Measurements from ENCODE around the gene EFEMP1.

EFEMP1 gene

GRCh38 chr2:55877087-55877436 is 46.5 kb downstream of the EFEMP1 start:
- Histone ChIP-seq H3K4me3 (no peak overlapping the region), H3K9ac (ENCODE audit: insufficient read length) (no peak overlapping the region), H3K27ac (no peak overlapping the region), H3K36me3 (ENCODE audit: insufficient read depth, low read length) (no peaks in the 10 kb centered on the region), H3K9me3 (ENCODE audit: low read depth, low read length) (no peaks in the 10 kb centered on the region)
- TF ChIP-seq POLR2AphosphoS5 (IDR thresholded peaks at IDR 0.05; ENCODE audit: borderline replicate concordance, low read depth, low read length) = no peak
- no peak for TF ChIP-seq EZH2 (IDR thresholded peaks at IDR 0.05)
- TF ChIP-seq FOXP2 (optimal IDR thresholded peaks at IDR 0.05; ENCODE audit: control extremely low read depth, extremely low read length, insufficient read depth) = no peak
- DNase-seq (ENCODE audit: low read depth, low spot score) = no peak

GRCh38 chr2:55876429-55877086 is 47.0 kb downstream of the EFEMP1 start:
- H3K9me3 ChIP-seq (ENCODE audit: low read depth, low read length) = no peaks in the 10 kb centered on the region
- H3K4me3 ChIP-seq = no peak overlapping the region
- no peak overlapping the region for H3K9ac ChIP-seq (ENCODE audit: insufficient read length)
- no peak for TF ChIP-seq FOXP2 (optimal IDR thresholded peaks at IDR 0.05; ENCODE audit: control extremely low read depth, extremely low read length, insufficient read depth)
- TF ChIP-seq POLR2AphosphoS5 (IDR thresholded peaks at IDR 0.05; ENCODE audit: borderline replicate concordance, low read depth, low read length) = no peak
- TF ChIP-seq EZH2 (IDR thresholded peaks at IDR 0.05) = no peak
- no peak overlapping the region for H3K27ac ChIP-seq
- DNase-seq (ENCODE audit: low read depth, low spot score) = no peak
- H3K36me3 ChIP-seq (ENCODE audit: insufficient read depth, low read length) = no peaks in the 10 kb centered on the region

- no peak for TF ChIP-seq POLR2AphosphoS5 (IDR thresholded peaks at IDR 0.05; ENCODE audit: borderline replicate concordance, low read depth, low read length)
- TF ChIP-seq FOXP2 (optimal IDR thresholded peaks at IDR 0.05; ENCODE audit: control extremely low read depth, extremely low read length, insufficient read depth) = no peak
- TF ChIP-seq EZH2 (IDR thresholded peaks at IDR 0.05) = no peak
- Histone ChIP-seq H3K36me3 (ENCODE audit: insufficient read depth, low read length) (no peaks in the 10 kb centered on the region), H3K9me3 (ENCODE audit: low read depth, low read length) (no peaks in the 10 kb centered on the region), H3K9ac (ENCODE audit: insufficient read length) (no peak overlapping the region), H3K4me3 (no peak overlapping the region), H3K27ac (no peak overlapping the region)
- DNase-seq (ENCODE audit: low read depth, low spot score) = no peak
Measured at GRCh38 chr2:55875434-55876135, 48.0 kb downstream of the EFEMP1 start.

DNA sequence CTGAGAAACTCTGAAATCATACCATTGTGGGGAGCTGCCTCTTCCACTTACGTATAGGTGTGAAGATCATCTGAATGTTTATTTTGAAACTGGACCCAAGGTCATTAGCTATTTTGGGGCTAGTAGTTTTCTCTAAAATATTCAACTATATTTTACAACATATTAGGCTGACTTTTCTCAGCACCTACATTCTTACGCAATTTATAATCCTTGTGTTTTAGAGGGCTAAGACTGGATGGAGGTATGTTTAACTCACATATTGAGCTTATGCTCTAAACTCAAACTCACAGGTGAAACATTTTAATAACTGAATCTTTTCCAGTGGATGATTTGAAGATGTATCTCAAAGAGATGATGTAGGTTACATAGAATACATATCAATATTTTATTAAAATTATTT is 49.2 kb downstream of the EFEMP1 start:
- TF ChIP-seq EZH2 (IDR thresholded peaks at IDR 0.05) (no peak), FOXP2 (optimal IDR thresholded peaks at IDR 0.05; ENCODE audit: control extremely low read depth, extremely low read length, insufficient read depth) (no peak), POLR2AphosphoS5 (IDR thresholded peaks at IDR 0.05; ENCODE audit: borderline replicate concordance, low read depth, low read length) (no peak)
- H3K27ac ChIP-seq = no peak overlapping the region
- H3K4me3 ChIP-seq = no peak overlapping the region
- no peak for DNase-seq (ENCODE audit: low read depth, low spot score)
- H3K36me3 ChIP-seq (ENCODE audit: insufficient read depth, low read length) = no peaks in the 10 kb centered on the region
- no peak overlapping the region for H3K9ac ChIP-seq (ENCODE audit: insufficient read length)
- H3K9me3 ChIP-seq (ENCODE audit: low read depth, low read length) = no peaks in the 10 kb centered on the region

DNA sequence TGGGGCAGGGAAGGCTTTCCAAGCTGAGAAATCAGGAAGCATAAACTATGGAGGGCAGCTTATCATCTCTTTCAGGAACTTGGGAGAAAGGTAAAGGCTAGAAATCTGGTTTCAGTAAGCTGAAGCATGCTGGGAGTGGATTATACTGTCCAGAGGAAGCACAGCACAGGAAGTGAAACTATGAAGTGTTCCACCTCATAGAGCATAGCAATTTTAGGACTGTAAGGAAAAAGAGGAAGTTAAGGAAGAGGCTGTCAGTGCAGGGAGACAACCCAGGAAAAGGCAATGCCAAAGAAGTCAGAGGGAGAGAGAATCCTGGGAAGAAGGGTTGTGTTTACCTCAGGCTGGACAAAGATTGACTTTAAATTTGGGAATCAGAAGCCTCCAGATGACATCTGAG is 51.9 kb downstream of the EFEMP1 start:
- DNase-seq (ENCODE audit: low read depth, low spot score) = no peak
- H3K36me3 ChIP-seq (ENCODE audit: insufficient read depth, low read length) = no peaks in the 10 kb centered on the region
- TF ChIP-seq POLR2AphosphoS5 (IDR thresholded peaks at IDR 0.05; ENCODE audit: borderline replicate concordance, low read depth, low read length) = no peak
- no peak for TF ChIP-seq FOXP2 (optimal IDR thresholded peaks at IDR 0.05; ENCODE audit: control extremely low read depth, extremely low read length, insufficient read depth)
- TF ChIP-seq EZH2 (IDR thresholded peaks at IDR 0.05) = no peak
- H3K9me3 ChIP-seq (ENCODE audit: low read depth, low read length) = no peaks in the 10 kb centered on the region
- no peak overlapping the region for H3K27ac ChIP-seq
- no peak overlapping the region for H3K9ac ChIP-seq (ENCODE audit: insufficient read length)
- no peak overlapping the region for H3K4me3 ChIP-seq

DNA sequence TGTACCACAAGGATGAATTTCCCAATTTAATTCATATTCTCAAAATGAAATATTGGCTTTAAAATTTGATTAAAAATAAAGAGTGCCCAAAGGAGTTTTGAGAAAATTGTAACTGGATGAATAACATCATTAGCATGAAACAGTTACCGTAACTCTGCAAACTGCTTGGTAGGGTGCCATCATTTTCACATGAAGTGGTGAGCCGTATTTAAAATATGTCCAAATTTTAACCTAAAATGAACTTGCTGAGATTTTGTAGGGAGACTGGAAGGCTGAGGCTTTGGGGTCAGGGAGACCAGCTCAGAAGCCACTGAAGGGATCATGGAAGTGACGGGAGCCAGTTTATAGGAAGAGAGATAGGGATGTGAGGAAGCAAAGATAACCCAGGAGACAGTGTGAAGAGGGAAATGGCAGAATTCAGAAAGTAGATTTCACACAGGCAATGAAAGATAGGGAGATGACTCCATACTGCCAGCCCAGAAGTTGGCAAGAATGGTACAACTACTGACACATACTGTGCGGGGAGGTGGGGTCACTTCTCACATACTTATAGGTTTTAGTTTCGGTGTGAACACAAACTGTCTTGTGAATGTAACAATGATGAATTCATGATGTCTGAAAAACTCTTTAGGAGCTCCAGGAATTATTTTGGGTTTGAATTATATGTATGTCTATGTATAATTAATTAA is 53.8 kb downstream of the EFEMP1 start:
- H3K27ac ChIP-seq = no peak overlapping the region
- no peaks in the 10 kb centered on the region for H3K9me3 ChIP-seq (ENCODE audit: low read depth, low read length)
- no peak overlapping the region for H3K9ac ChIP-seq (ENCODE audit: insufficient read length)
- H3K4me3 ChIP-seq = no peak overlapping the region
- DNase-seq (ENCODE audit: low read depth, low spot score) = no peak
- no peaks in the 10 kb centered on the region for H3K36me3 ChIP-seq (ENCODE audit: insufficient read depth, low read length)
- TF ChIP-seq EZH2 (IDR thresholded peaks at IDR 0.05) (no peak), FOXP2 (optimal IDR thresholded peaks at IDR 0.05; ENCODE audit: control extremely low read depth, extremely low read length, insufficient read depth) (no peak), POLR2AphosphoS5 (IDR thresholded peaks at IDR 0.05; ENCODE audit: borderline replicate concordance, low read depth, low read length) (no peak)

DNA sequence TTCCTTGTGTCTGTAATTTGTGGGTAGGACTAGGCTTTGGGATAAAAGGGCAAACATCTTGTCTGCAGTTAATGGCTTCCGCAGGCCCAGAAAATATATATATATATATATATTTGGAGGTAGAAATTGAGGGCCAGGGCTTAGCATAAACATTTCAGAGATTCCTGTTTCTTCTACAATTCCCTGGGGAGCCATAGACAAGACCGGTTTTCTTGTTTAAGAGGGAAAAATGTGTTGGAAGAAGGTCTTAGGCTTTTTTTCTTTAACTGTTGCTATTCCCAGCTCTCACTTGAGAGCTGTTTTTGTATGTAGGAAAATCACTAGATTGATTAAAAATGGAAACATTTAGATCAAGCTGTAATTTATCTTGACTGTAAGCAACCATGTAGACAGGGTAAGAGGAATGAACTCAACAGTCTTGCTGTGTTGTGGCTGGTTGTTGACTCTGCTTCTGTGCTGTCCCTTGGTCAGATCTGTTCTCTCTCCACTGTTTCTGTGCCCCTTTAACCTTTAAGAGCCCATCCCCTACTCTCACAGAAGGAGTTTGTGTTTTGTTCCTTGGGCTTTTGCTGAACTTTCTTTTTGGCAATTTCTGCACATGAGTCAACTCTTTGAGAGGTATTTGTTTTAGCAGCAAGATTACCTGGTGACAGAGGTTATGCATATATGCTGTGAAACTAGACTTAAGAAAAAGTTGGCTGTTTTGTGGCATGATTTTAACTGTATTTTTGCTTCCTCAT is 58.3 kb downstream of the EFEMP1 start:
- DNase-seq (ENCODE audit: low read depth, low spot score) = no peak

More for the DNA sequence above, 58.3 kb downstream of the EFEMP1 start:
- Histone ChIP-seq H3K36me3 (ENCODE audit: insufficient read depth, low read length) (no peaks in the 10 kb centered on the region), H3K9me3 (ENCODE audit: low read depth, low read length) (no peaks in the 10 kb centered on the region), H3K27ac (no peak overlapping the region), H3K4me3 (no peak overlapping the region), H3K9ac (ENCODE audit: insufficient read length) (no peak overlapping the region)
- TF ChIP-seq POLR2AphosphoS5 (IDR thresholded peaks at IDR 0.05; ENCODE audit: borderline replicate concordance, low read depth, low read length) = no peak
- no peak for TF ChIP-seq FOXP2 (optimal IDR thresholded peaks at IDR 0.05; ENCODE audit: control extremely low read depth, extremely low read length, insufficient read depth)
- no peak for TF ChIP-seq EZH2 (IDR thresholded peaks at IDR 0.05)
